ENCODE measurements around the gene STBD1. TPM values are rescaled to one million over a fixed set of nuclear protein-coding genes. Genes with fewer than 3 reads are reported as not detected.

The STBD1 gene
- total RNA-seq, 1 donor from 2014 or later, result 12.9 TPM

- no peak for TF ChIP-seq CTCF (IDR thresholded peaks at IDR 0.05)
- Mint-ChIP-seq H3K27ac (ENCODE audit: unreplicated experiment) (no peak overlapping the region), H3K4me3 (ENCODE audit: unreplicated experiment) (no peak overlapping the region), H3K27me3 (ENCODE audit: low read depth) (peaks cover 4% of the 10 kb centered on the region), H3K9me3 (ENCODE audit: low read depth) (no peaks in the 10 kb centered on the region), H3K36me3 (ENCODE audit: low read depth) (peaks cover 2% of the 10 kb centered on the region), H3K4me1 (ENCODE audit: low read depth) (no peaks in the 10 kb centered on the region)
- DNase-seq (ENCODE audit: low spot score), result no peak
These were observed 34.0 kb upstream of the STBD1 start for GRCh38 chr4:76272582-76272981.

- peaks cover 4% of the 10 kb centered on the region for H3K27me3 Mint-ChIP-seq (ENCODE audit: low read depth)
- no peak for DNase-seq (ENCODE audit: low spot score)
- no peak for TF ChIP-seq CTCF (IDR thresholded peaks at IDR 0.05)
- H3K27ac Mint-ChIP-seq (ENCODE audit: unreplicated experiment), result no peak overlapping the region
- H3K4me3 Mint-ChIP-seq (ENCODE audit: unreplicated experiment), result no peak overlapping the region
- no peaks in the 10 kb centered on the region for H3K9me3 Mint-ChIP-seq (ENCODE audit: low read depth)
- peaks cover 2% of the 10 kb centered on the region for H3K36me3 Mint-ChIP-seq (ENCODE audit: low read depth)
- H3K4me1 Mint-ChIP-seq (ENCODE audit: low read depth), result no peaks in the 10 kb centered on the region
These were observed 33.5 kb upstream of the STBD1 start for GRCh38 chr4:76272999-76273398.

GRCh38 chr4:76275486-76276124 is 30.9 kb upstream of the STBD1 start:
- no peak for TF ChIP-seq CTCF (IDR thresholded peaks at IDR 0.05)
- Mint-ChIP-seq H3K27me3 (ENCODE audit: low read depth) (peaks cover 4% of the 10 kb centered on the region), H3K4me1 (ENCODE audit: low read depth) (no peaks in the 10 kb centered on the region), H3K27ac (ENCODE audit: unreplicated experiment) (no peak overlapping the region), H3K36me3 (ENCODE audit: low read depth) (peaks cover 2% of the 10 kb centered on the region), H3K4me3 (ENCODE audit: unreplicated experiment) (no peak overlapping the region), H3K9me3 (ENCODE audit: low read depth) (no peaks in the 10 kb centered on the region)
- no peak for DNase-seq (ENCODE audit: low spot score)

- DNase-seq (ENCODE audit: low spot score), result no peak
- Mint-ChIP-seq H3K9me3 (ENCODE audit: low read depth) (no peaks in the 10 kb centered on the region), H3K27ac (ENCODE audit: unreplicated experiment) (no peak overlapping the region), H3K4me3 (ENCODE audit: unreplicated experiment) (no peak overlapping the region), H3K27me3 (ENCODE audit: low read depth) (no peaks in the 10 kb centered on the region), H3K4me1 (ENCODE audit: low read depth) (no peaks in the 10 kb centered on the region), H3K36me3 (ENCODE audit: low read depth) (no peaks in the 10 kb centered on the region)
- no peak for TF ChIP-seq CTCF (IDR thresholded peaks at IDR 0.05)
These were observed 29.7 kb upstream of the STBD1 start for GRCh38 chr4:76276813-76277212.

- H3K27ac Mint-ChIP-seq (ENCODE audit: unreplicated experiment), result no peak overlapping the region
- no peaks in the 10 kb centered on the region for H3K4me1 Mint-ChIP-seq (ENCODE audit: low read depth)
- no peak for DNase-seq (ENCODE audit: low spot score)
- H3K27me3 Mint-ChIP-seq (ENCODE audit: low read depth), result no peaks in the 10 kb centered on the region
- H3K36me3 Mint-ChIP-seq (ENCODE audit: low read depth), result no peaks in the 10 kb centered on the region
- TF ChIP-seq CTCF (IDR thresholded peaks at IDR 0.05), result no peak
- H3K4me3 Mint-ChIP-seq (ENCODE audit: unreplicated experiment), result no peak overlapping the region
- no peaks in the 10 kb centered on the region for H3K9me3 Mint-ChIP-seq (ENCODE audit: low read depth)
These were observed 28.9 kb upstream of the STBD1 start for GRCh38 chr4:76277667-76278066.

All from chondrocyte (in vitro differentiated cells).